GM19238 (cell line): ENCODE data around the gene CHAC1.
"Not testable (repeated sequence)": the region's sequence is repeated elsewhere in the genome, so short reads cannot be mapped to it uniquely, and the experiment has no call there.

ENCODE experiments used
- DNase-seq: peaks from one replicate; pipeline ENCODE4 v3.0.0; 2011; ENCODE audit warnings: low spot score; ENCODE audit not compliant: insufficient read length

CHAC1 gene

DNA sequence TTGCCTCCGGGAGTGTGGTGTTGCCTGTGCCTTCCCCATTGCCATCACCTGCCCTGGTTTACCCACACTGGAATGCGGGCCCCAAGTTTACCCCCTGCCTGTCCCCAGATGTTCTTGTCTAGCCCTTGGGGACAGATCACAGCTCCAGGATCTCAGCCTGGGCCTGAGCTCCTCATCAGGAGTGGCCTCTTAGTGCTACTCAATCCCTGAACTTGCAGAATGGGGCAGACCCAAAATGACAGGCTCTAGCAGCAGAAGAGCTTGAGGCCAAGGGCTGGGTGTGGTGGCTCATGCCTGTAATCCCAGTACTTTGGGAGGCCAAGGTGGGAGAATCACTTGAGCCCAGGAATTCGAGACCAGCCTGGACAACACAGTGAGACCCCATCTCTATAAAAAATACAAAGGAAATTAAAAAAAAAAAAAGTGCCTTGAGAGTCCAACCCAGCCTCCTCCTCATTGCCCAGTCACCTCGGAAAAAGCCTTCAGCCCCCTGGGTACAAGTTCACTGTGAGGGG, 3.8 kb downstream of the CHAC1 start:
- DNase-seq = no peak

GRCh38 chr15:40957581-40958051, 4.3 kb downstream of the CHAC1 start:
- DNase-seq = no peak

DNA sequence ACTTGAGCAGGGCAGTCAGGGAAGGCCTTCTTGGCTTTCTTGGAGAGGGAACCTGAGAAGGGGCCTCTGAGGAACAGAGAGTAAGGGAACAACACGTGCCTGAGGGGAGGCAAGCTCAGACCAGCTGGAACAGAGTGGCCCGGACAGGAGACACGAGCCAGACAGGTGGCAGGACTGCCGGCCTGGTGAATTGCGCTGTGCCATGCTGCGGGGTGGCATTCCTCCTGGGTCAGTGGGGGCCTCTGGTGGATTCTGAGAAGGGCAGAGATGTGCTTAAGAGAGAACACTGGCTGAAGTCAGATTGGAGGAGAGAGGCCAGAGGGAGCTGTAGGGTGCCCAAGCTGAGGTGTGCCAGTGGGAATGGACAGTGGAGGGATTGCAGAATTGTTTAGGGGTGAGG, 4.9 kb downstream of the CHAC1 start:
- no peak for DNase-seq

- DNase-seq = no peak
These were observed 5.5 kb downstream of the CHAC1 start for GRCh38 chr15:40958723-40959122.

DNA sequence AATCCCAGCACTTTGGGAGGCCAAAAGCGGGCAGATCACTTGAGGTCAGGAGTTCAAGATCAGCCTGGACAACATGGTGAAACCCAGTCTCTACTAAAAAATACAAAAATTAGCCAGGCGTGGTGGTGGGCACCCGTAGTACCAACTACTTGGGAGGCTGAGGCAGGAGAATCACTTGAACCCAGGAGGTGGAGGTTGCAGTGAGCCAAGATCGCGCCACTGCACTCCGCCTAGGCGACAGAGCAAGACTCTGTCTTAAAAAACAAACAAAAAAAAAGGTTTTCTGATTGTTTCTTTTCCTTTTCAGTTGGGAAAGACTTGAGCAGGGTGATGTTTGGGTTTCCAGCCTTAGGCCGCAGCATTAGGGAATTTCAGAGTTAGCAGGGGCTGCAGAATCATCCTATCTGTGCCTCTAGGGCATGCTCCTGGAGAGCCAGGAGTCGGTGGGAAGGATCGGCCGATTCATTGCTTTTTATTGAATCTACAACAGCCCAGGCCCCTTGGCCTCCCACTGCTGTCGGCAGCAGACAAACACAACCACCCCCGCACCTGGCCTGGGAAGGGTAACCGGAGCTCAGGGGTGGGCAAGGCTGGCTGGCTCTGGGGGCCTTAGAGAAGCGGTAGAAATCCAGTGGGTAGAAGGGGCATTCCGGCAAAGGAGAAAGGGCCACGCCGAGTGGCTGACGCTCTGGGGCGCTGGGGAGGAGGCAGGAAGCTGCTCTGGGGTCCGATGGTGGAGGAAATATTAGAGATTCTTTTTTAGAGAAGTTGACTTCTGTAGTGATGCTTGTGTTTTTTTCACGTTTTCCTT, 6.3 kb downstream of the CHAC1 start:
- no peak for DNase-seq

GRCh38 chr15:40960151-40960885, 7.0 kb downstream of the CHAC1 start:
- DNase-seq = no peak

DNA sequence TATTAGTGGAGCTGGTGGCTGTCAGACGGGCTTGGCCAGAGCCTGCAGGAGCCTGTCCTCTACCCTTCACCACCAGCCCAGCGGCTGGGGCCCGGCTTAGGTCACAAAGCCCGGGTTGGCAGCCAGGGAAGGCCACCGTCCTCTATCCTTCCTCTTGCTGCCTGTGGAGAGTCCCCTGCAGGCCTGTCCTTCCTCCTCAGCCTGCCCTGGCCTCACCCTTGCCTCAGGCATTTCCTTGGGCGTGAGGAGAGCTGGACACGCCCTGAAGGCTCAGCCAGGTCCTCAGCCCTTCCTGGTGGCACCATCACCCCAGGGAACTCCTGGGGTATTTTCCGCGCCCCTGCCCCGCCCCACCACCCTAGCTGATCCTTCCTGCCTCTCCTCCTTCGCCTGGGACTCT, 7.7 kb downstream of the CHAC1 start:
- DNase-seq = no peak

- DNase-seq = not testable (repeated sequence)
These were observed 8.5 kb downstream of the CHAC1 start for GRCh38 chr15:40961740-40962139.

- not testable (repeated sequence) for DNase-seq
These were observed 9.0 kb downstream of the CHAC1 start for GRCh38 chr15:40962317-40962716.

DNA sequence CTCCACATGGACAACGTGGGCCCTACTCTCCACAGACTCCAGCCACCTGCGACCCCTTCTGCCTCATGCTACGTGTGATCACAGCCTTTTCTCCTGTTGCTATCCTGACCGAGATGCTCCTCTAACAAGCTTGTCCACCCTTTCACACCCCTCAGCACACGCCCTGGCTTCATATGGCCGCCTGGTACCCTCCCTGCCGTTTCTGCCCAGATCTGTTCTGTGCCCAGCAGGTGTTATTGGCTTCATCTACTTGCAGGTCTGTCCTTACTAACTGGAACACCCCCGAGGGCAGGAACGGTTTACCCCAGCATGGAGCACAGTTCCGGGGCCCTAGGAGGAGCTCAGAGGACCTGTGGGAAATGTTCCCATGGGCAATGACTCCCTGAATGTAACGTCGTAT, 9.9 kb downstream of the CHAC1 start:
- no peak for DNase-seq

- DNase-seq = no peak
These were observed 10.7 kb downstream of the CHAC1 start for GRCh38 chr15:40964006-40964405.

DNA sequence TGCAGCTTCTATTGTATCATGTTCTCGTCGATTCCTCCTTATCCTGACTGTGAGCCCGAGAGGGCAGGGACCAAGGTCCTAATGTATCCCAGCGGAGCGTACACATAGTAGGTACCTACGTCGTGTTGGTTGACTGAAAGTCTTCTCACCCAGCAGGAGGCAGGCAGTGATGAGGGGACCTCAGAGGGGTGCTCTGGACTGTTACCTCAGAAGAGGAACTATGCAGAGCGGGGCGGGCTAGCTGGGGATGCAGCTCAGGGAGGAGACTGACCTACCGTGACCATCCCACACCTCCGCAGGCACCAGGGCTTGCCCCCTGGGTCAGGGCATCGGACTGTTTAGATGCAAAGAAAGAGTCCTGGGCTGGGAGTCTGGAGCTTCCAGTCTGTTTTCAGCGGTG, 11.4 kb downstream of the CHAC1 start:
- no peak for DNase-seq

DNA sequence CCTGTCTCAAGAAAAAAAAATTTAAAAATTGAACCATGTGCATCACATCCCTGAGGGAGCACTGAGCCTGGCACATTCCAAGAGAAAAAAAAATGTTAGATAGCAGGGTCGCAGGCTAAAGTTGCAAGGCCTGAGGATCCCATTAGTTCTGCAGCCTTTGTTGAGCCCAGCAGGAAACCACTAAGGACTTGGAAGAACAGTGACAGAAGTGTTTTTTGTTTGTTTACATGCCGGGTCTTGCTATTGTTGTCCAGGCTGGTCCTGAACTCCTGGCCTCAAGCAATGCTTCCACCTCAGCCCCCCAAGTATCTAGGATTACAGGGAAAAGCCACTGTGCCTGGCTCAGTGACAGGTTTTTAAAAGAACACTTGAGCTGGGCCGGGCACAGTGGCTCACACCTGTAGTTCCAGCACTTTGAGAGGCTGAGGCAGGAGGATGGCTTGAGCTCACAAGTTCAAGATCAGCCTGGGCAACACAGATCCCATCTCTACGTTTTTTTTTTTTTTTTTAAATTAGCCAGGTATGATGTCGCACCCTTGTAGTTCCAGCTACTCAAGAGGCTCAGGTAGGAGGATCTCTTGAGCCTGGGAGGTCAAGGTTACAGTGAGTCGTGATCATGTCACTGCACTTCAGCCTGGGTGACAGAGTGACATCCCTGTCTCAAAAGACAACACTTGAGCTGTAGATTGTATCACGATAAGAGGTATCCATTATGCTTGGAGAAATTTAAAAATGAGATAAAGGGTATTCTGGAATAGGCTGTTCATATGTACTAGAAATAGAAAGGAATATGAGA, 15.2 kb downstream of the CHAC1 start:
- no peak for DNase-seq

- no peak for DNase-seq
These were observed 16.1 kb downstream of the CHAC1 start for GRCh38 chr15:40969363-40969762.

- no peak for DNase-seq
These were observed 21.6 kb downstream of the CHAC1 start for GRCh38 chr15:40974879-40975278.

DNA sequence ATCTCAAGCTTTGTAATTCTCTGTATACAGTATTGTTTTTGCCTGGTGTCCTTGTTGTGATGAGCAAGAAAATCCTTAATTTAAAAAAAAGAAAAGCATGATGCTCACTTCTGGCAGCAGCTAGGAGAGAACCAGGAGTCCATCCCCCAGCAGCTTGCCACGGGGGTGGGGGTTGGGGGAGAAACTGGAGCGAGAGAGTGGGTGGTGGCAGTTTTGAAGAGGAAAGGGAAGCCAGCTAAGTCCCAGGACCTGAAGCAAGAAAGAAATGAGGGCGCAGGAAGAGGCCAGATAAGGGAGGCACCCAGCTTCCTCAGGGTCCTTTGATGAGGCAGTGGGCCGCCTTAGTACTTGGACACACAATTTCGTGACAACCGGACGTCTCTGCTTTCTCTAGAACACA, 23.5 kb downstream of the CHAC1 start:
- no peak for DNase-seq

- no peak for DNase-seq
These were observed 24.9 kb downstream of the CHAC1 start for GRCh38 chr15:40978141-40978540.

DNA sequence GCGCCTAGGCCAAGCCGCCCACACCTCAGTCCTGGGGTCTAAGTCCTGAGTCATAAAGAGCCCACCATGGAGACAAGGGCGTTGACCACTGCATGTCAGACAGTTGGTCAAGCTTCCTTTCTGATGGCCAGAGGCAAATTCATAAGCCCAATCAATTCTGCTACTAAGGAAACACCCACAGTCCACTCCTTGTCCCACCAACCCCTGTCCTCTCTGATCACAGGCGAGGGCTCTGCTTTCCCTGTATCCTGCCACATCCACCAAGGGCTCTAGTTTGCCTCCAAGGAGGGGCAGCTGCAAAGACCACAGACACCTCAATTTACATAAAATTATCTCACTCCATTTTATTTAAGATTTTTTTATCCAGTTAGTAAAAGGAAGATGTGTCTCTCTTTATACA, 25.3 kb downstream of the CHAC1 start:
- no peak for DNase-seq

DNA sequence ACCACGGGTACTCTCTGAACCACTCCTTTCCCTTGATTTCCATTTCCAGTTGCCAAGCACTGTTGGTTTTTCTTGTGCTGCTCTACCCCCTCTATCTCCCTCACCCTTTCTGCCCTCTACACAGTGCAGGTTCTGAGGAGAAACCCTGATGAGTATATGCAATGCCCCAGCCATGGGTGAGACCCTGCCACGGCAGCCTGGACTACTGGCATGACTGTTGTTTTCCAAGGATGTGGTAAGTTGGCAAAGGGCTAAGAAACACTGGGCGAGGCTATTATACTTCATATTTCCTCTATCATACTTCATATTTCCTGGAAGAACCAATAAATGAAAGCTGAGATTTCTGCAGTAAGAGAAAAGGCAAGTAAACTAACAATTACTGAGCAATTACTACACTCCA, 27.9 kb downstream of the CHAC1 start:
- DNase-seq = no peak

- DNase-seq = no peak
These were observed 29.6 kb downstream of the CHAC1 start for GRCh38 chr15:40982855-40983254.

GRCh38 chr15:40984406-40984805, 31.1 kb downstream of the CHAC1 start:
- no peak for DNase-seq

GRCh38 chr15:40984964-40985363, 31.7 kb downstream of the CHAC1 start:
- no peak for DNase-seq
